Skeletal muscle satellite cell (primary cell): ENCODE results near the gene HSD17B13.
"Not testable (repeated sequence)": the region's sequence is repeated elsewhere in the genome, so short reads cannot be mapped to it uniquely, and the experiment has no call there.

Source experiments
- H3K27me3 ChIP-seq: 2 replicates; pipeline ENCODE4 v1.7.0; 2013; ENCODE audit warnings: low read length; ENCODE audit not compliant: control insufficient read depth, insufficient read depth
- H3K36me3 ChIP-seq: 2 replicates; pipeline ENCODE4 v1.7.0; 2013; ENCODE audit warnings: mild to moderate bottlenecking, control low read depth, low read length; ENCODE audit not compliant: insufficient read depth
- H3K4me1 ChIP-seq: 2 replicates; pipeline ENCODE4 v1.7.0; 2013; ENCODE audit warnings: low read length; ENCODE audit not compliant: control insufficient read depth, insufficient read depth
- H3K4me2 ChIP-seq: 2 replicates; pipeline ENCODE4 v1.7.0; 2013; ENCODE audit warnings: mild to moderate bottlenecking, low read length
- H3K4me3 ChIP-seq: 2 replicates; pipeline ENCODE4 v1.7.0; 2013; ENCODE audit warnings: low read length
- H3K9ac ChIP-seq: 2 replicates; pipeline ENCODE4 v1.7.0; 2013; ENCODE audit warnings: mild to moderate bottlenecking, low read depth, low read length, moderate library complexity
- H3K9me3 ChIP-seq: replicated peaks from 2 replicates; pipeline ENCODE4 v1.7.0; 2013; ENCODE audit warnings: mild to moderate bottlenecking, control low read depth, low read length

The HSD17B13 gene

DNA sequence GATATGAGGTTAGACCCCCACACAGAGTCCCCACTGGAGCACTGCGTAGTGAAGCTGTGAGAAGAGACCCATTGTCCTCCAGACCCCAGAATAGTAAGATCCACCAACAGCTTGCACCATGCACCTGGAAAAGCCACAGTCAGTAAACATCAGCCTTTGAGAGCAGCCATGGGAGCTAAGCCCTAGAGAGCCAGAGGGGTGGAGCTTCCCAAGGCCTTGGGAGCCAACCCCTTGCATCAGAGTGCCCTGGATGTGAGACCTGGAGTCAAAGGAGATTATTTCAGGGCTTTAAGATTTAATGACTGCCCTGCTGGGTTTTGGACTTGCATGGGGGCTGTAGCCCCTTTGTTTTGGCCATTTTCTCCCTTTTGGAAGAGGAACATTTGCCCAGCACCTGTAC lies 35.7 kb downstream of the HSD17B13 start:
- Histone ChIP-seq H3K4me2 (no peak overlapping the region), H3K4me3 (no peak overlapping the region), H3K9me3 (no peaks in the 10 kb centered on the region), H3K9ac (no peak overlapping the region), H3K4me1 (no peaks in the 10 kb centered on the region), H3K27me3 (no peaks in the 10 kb centered on the region), H3K36me3 (no peaks in the 10 kb centered on the region)

DNA sequence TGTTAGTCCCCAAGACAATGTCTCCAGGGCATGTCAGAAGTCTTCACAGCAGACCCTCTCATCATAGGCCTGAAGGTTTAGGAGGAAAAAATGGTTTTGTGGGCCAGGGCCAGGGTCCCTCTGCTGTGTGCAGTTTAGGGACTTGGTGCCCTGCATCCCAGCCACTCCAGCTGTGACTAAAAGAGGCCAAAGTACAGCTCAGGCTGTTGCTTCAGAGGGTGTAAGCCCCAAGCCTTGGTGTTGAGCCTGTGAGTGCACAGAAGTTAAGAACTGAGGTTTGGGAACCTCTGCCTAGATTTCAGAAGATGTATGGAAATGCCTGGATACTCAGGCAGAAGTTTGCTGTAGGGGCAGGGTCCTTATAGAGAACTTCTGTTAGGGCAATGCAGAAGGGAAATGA lies 38.4 kb downstream of the HSD17B13 start:
- H3K27me3 ChIP-seq, H3K4me1 ChIP-seq, H3K4me2 ChIP-seq, H3K36me3 ChIP-seq, H3K9ac ChIP-seq, H3K4me3 ChIP-seq, H3K9me3 ChIP-seq: not testable (repeated sequence)

DNA sequence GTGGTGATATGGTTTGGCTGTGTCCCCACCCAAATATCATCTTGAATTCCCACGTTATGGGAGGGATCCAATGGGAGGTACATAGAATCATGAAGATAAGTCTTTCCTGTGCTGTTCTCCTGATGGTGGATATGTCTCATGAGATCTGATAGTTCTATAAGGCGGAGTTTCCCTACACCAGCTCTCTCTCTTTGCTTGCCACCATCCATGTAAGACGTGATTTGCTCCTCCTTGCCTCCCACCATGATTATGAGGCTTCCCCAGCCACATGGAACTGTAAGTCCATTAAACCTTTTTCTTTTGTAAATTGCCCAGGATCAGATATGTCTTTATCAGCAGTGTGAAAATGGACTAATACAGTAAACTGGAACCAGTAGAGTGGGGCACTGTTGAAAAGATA lies 39.5 kb downstream of the HSD17B13 start:
- Histone ChIP-seq H3K36me3 (no peaks in the 10 kb centered on the region), H3K9ac (no peak overlapping the region), H3K4me2 (no peak overlapping the region), H3K27me3 (no peaks in the 10 kb centered on the region), H3K4me1 (no peaks in the 10 kb centered on the region), H3K9me3 (no peaks in the 10 kb centered on the region), H3K4me3 (no peak overlapping the region)

DNA sequence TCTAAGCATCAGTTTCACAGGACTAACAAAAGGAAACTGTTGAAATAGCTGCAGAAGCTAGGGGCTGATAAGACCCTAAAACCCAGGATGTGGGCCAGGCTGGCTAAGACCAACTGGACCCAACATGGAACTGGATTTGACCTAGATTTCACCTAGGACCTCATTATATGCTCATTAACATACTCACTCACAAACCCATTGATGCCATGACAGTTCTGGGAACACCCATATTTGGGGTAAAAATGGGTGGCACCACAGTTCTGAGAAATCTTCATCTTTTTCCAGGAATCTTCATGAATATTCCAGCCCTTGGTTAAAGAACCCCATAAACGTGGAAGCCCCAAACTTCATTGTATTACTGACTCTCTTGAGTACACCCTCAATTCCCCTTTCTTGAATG lies 41.1 kb downstream of the HSD17B13 start:
- no peak overlapping the region for H3K4me3 ChIP-seq
- no peaks in the 10 kb centered on the region for H3K36me3 ChIP-seq
- no peak overlapping the region for H3K4me2 ChIP-seq
- H3K27me3 ChIP-seq = peaks cover 4% of the 10 kb centered on the region
- no peak overlapping the region for H3K9ac ChIP-seq
- no peaks in the 10 kb centered on the region for H3K4me1 ChIP-seq
- no peaks in the 10 kb centered on the region for H3K9me3 ChIP-seq

DNA sequence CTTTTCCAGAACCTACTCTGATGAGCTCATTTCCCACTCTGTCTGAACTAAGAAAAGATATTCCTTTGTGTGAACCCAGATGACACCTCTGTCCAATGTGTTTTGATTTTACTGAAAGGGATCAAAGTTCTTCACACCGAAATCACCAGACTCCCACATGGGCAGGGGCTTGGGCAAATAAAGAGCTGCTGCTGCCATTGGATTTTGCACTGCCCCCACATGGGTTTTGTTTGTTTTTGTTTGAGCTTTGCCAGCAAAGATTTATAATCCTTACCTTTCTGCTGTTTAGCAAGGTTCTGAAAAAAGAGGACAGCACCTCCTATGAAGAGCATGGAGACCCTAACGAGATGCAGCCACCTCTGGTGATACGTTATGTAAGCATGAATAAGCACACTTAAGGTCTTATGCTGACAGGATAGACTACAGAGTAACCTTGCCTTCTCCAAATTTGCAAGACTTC lies 44.3 kb downstream of the HSD17B13 start:
- Histone ChIP-seq H3K27me3 (peaks cover 19% of the 10 kb centered on the region), H3K9ac (no peak overlapping the region), H3K4me1 (no peaks in the 10 kb centered on the region), H3K36me3 (no peaks in the 10 kb centered on the region), H3K4me3 (no peak overlapping the region), H3K4me2 (no peak overlapping the region), H3K9me3 (no peaks in the 10 kb centered on the region)

DNA sequence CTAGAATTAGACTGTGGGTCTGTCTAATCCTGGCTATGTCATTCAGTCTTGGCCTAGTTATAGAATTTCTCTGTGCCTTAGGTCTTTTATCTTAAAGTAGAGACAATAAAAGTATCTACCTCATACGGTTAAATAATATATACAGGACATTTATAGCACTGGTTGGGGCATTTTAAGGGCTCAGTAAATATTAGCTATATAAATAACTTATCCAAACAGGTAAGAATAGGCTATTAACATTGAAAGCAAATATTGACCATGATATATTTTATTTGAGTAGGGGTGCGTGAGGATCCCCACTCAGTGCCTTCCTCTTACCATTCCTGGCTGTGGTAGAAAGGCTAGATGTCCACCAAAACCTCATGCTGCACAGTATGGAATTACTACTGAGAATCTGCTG lies 47.4 kb downstream of the HSD17B13 start:
- H3K36me3 ChIP-seq = no peaks in the 10 kb centered on the region
- H3K27me3 ChIP-seq = peaks cover 19% of the 10 kb centered on the region
- no peaks in the 10 kb centered on the region for H3K4me1 ChIP-seq
- no peaks in the 10 kb centered on the region for H3K9me3 ChIP-seq
- H3K4me3 ChIP-seq = no peak overlapping the region
- no peak overlapping the region for H3K4me2 ChIP-seq
- no peak overlapping the region for H3K9ac ChIP-seq

DNA sequence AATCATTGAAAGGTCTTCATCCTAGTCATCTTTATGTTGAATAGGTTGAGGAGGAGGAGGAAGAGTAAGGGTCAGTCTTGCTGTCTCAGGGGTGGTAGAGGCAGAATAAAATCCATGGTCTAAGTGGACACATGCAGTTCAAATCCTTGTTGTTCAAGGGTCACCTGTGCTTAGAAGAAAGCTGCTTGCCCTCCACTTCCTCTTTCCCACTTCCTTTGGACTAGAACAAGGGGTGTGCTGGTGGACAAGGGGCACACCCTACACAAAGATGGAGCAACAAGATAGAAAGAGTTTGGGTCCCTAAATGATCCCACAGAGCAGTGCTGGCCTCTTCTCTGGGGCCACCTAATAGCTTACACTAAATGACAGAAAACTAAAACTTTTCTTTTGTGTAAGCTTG lies 47.9 kb downstream of the HSD17B13 start:
- Histone ChIP-seq H3K9ac (no peak overlapping the region), H3K9me3 (no peaks in the 10 kb centered on the region), H3K36me3 (no peaks in the 10 kb centered on the region), H3K4me2 (no peak overlapping the region), H3K27me3 (peaks cover 19% of the 10 kb centered on the region), H3K4me3 (no peak overlapping the region), H3K4me1 (no peaks in the 10 kb centered on the region)

DNA sequence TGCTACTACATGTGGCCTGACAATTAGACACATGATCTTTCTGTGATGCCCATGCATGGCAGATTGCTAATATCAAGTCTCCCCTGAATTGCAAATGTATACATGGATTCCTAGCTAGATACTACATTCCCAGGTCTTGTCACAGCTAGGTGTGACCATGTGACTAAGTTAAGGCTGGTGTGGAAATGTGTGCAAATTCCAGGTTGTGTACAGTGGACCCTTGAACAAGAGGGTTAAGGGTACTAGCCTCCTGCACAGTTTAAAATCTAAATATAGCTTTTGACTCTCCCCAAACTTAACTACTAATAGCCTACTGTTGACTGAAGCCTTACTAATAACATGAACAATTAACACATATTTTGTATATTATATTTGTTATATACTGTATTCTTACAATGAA lies 48.4 kb downstream of the HSD17B13 start:
- Histone ChIP-seq H3K4me1 (no peaks in the 10 kb centered on the region), H3K4me2 (no peak overlapping the region), H3K9me3 (no peaks in the 10 kb centered on the region), H3K27me3 (peaks cover 19% of the 10 kb centered on the region), H3K9ac (no peak overlapping the region), H3K36me3 (no peaks in the 10 kb centered on the region), H3K4me3 (no peak overlapping the region)

DNA sequence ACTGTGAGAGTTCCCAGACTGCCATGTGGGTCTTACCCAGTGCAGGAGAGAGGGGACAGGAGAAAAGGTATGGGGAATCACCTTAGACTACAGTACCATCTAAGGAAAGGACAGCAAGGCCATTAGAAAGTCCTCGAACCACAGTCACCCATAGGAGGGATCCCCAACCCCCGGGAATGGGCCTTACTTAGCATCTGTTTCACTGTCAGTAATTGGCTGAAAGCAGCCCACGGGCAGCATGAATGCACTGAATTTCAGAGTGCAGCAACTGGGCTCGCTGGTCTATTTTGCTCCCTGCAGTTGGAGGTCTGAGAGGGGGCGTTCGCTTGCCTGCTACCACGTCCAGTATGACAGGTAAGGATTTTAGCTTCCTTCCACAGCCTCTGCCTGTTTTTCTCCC lies 51.9 kb downstream of the HSD17B13 start:
- Histone ChIP-seq H3K9ac (no peak overlapping the region), H3K27me3 (peaks cover 15% of the 10 kb centered on the region)

DNA sequence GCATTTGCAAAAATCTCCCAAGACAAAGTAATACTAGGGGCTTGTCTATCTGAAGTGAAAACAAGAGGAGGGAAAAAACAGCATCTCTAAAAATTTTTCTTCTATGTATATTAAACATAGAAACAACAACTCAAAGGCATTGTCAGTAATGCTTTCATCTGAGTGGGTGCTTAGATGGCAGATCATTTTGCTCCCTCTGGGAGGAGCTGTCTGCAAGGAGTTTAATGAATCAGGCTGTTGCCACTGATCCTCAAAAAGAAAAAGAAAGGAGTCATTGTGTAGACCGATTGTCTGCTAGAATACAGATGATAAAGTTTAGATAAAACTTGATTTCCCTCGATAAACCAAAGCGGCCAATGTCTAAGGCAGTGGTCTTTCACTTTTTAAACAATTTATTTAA lies 52.5 kb downstream of the HSD17B13 start:
- Histone ChIP-seq H3K27me3 (peaks cover 15% of the 10 kb centered on the region), H3K4me1 (no peaks in the 10 kb centered on the region), H3K9ac (no peak overlapping the region), H3K4me3 (no peak overlapping the region), H3K9me3 (no peaks in the 10 kb centered on the region), H3K36me3 (no peaks in the 10 kb centered on the region), H3K4me2 (no peak overlapping the region)

More for the DNA sequence above, 51.9 kb downstream of the HSD17B13 start:
- Histone ChIP-seq H3K9me3 (no peaks in the 10 kb centered on the region), H3K4me1 (no peaks in the 10 kb centered on the region), H3K4me3 (no peak overlapping the region), H3K4me2 (no peak overlapping the region), H3K36me3 (no peaks in the 10 kb centered on the region)

DNA sequence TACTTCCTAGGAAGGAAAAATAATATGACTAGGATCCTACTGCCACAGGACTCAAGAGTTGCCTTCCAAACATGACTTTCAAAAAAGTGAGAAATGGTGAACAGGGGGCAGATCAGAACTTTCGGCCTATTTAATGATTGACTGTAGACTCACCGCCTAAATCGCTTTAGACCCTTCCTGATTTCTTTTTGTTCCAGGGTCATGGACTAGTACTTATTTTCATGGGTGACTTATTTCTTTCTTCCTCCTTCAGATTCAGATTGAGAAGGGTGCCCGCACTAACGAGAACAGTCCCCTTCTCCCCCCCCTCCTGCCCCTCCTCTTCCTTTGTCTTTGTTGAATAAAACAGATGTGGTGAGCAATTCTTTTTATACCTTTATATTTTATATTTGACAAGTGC lies 54.3 kb downstream of the HSD17B13 start:
- Histone ChIP-seq H3K27me3 (no peaks in the 10 kb centered on the region), H3K4me3 (no peak overlapping the region), H3K9ac (no peak overlapping the region), H3K4me2 (no peak overlapping the region), H3K36me3 (no peaks in the 10 kb centered on the region), H3K9me3 (no peaks in the 10 kb centered on the region), H3K4me1 (no peaks in the 10 kb centered on the region)

DNA sequence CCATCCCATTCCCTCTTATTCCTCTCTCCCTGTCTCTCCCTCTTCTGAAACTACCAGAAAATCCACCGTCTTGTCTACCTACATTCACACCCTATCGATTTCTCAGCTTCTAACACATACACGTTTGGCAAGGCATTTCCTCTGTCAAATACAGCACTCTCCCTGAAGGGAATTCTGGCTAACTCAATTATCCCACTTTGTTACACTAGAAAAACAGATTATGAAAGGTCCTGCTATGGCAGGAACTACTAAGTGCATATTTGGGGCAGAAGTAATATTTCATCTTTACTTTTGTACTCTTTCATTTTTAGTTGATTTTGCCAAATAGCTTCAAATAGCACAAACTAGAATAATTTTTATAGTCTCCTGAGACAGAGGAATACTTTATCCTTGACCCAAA lies 55.7 kb downstream of the HSD17B13 start:
- no peaks in the 10 kb centered on the region for H3K9me3 ChIP-seq
- H3K36me3 ChIP-seq = no peaks in the 10 kb centered on the region

More for the DNA sequence above, 55.7 kb downstream of the HSD17B13 start:
- Histone ChIP-seq H3K27me3 (no peaks in the 10 kb centered on the region), H3K4me2 (no peak overlapping the region), H3K4me3 (no peak overlapping the region), H3K9ac (no peak overlapping the region), H3K4me1 (no peaks in the 10 kb centered on the region)
